ENCODE data around the gene MCC.

MCC gene

DNA sequence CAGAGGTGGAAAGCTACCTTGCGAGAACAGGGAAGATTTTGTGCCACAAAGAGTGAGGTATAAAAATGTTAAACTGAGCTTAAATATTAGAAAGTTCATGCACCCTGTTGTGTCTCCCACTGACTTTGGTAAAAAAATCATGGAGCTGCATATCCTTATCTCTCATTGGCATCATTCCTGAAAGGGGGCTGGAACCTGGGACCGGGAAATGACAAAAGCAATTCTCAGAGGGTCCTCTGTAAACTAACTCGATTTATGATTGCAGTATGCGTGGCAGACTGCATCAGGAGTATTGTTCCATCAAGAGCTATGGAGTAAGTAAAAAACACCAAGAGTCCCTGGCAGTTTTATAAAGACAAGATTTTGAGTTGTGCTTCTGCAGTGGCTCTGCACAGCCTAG is 362.9 kb downstream of the MCC start:
- DNase-seq, result no peak

DNA sequence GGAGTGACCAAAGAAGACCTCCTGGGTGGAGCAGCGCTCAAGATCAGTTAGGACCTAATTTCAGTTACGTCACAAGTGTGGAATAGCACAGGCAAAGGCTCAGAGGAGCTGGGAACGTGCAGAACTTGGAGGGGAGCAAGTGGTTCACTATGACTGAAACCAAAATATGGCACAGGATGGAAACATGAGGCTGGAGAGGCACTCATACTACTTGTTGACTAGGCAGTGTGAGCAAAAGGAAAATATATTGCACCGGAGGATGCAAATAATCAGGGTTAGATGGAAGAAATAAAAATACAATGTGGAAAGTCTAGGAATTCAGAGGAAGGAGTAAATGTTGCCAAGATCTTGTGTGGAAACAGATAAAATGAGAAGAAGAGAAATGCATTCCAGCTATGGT is 363.3 kb downstream of the MCC start:
- DNase-seq, result no peak

- no peak for DNase-seq
Measured at GRCh38 chr5:113124265-113124664, 364.0 kb downstream of the MCC start.

DNA sequence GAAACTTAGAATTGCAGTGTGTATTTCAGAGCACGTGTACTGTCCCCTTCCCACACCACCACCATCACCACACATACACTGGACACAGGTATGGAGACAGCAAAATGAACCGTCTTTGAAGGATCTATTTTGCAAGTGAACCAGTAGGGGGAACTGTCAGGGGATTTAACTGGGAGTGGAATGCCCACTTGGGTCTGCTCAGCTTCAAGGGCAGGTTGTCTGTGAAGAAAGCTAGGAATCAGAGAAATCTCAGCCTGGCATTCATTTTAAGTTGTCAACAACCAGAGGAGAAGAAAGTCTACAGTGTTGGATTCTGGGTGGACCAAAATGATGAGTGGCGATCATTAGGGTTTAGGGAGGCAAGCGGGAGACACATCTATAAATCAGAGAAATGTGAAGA is 364.6 kb downstream of the MCC start:
- DNase-seq, result no peak

DNA sequence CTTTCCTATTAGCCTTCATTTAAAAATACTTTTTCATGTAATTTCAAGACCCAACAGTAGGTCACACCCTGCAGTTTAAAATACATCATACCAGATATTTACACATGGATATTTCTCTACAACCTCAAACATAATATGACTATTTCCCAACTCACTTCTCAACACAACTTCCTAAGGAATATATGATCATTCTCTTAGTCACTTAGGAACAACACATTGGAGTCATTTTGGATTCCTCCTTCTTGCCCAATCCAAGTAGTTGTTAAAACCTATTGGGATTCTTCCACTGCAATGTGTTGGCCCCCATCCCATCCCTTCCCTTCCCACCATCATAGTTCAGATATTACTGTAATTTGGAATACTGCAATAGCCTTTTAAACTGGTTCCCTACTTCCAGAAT is 366.2 kb downstream of the MCC start:
- no peak for DNase-seq

- DNase-seq, result no peak
Measured at GRCh38 chr5:113119246-113119924, 368.9 kb downstream of the MCC start.

- DNase-seq, result no peak
Measured at GRCh38 chr5:113118765-113119164, 369.5 kb downstream of the MCC start.

DNA sequence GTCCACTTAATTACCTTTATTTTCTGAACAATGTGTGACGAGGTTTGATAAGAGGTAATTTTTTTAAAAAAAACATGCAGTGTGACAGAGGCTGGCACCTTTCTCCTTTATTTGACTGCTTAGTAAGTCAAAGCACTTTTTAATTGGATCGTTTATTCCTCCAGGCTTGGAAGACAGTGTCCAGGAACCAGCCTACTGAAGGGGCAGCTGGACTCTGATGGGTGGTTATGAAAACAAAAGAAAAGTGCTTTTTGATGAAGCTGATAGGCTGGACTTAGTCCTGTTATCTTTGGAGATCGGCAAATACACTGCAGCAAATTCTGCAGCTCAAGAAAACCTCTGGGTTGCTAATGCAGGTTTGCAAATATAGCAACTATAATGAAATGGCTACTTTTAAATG is 370.0 kb downstream of the MCC start:
- no peak for DNase-seq

- no peak for DNase-seq
Measured at GRCh38 chr5:113117543-113118115, 370.6 kb downstream of the MCC start.

DNA sequence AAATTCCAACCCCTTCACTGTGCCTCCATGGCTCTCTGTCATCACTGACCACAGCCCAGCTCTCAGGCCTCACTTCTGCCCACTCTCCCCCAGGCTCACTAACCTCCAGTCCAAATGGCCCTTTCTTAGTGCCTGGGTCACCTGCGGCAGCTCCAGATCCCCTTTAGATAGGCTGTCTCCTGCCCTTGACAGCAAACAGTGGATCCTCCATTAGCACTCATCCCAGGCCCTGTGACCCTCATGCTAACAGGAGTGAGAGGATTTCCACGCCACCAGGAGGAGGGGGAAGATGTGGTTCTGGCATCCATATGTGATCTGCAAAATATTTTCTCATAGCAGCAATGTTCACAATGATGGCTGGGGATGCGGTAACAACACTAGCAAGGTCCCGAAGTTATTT is 372.3 kb downstream of the MCC start:
- no peak for DNase-seq

DNA sequence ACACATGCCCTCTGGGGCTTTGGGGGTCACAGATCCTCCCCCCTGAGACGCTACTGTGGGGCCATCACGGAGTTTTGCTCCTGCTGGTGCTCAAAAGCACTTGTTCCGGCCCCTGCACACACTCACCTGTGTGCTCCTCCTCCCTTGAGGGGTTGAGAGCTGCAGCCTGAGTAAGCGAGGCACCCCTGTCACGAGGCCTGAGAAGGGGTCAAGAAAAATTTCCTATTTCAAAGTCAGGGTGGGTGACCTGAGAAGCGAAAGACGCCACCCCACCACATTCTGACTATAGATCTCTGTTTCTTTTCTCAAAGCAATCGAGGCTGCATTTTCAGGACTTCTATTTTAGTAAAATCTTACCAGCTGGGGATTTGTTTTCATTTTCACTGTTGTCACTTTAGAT is 373.2 kb downstream of the MCC start:
- no peak for DNase-seq

- no peak for DNase-seq
Measured at GRCh38 chr5:113114559-113114958, 373.7 kb downstream of the MCC start.

GRCh38 chr5:113112435-113112834 is 375.8 kb downstream of the MCC start:
- DNase-seq, result no peak

DNA sequence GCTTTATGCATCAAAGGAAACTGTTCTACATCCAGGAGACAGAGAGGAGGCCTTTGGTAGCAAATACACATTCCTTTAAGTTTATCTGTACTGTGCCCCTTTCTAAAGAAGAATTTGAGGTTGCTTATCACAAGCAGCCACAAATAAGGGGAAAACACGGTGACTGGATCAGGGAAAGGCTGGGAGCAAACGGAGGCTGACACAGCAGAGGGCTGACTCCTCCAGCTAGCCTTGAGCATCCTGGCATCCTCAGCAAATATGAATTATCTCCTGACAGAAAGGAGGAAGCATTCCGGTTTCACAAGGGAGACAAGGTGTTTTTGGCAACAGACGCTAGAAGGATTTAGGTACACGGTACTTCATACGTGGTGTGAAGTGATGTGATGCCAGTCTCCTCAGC is 378.1 kb downstream of the MCC start:
- no peak for DNase-seq

DNA sequence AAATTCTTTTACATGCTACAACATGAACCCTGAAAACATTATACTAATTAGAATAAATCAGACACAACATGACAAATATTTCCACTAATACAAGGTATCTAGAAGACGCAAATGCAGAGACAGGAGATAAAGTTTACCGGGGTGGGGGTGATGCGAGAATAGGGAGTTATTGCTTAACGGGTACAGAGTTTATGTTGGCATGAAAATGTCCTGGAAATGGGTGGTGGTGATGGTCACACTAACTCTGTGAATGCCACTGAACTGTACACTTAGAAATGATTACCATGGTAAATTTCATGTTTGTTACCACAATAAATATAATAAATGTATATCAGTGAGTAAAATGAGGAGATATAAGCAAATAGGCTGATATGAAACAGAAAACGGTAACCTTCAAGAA is 378.9 kb downstream of the MCC start:
- DNase-seq, result no peak

DNA sequence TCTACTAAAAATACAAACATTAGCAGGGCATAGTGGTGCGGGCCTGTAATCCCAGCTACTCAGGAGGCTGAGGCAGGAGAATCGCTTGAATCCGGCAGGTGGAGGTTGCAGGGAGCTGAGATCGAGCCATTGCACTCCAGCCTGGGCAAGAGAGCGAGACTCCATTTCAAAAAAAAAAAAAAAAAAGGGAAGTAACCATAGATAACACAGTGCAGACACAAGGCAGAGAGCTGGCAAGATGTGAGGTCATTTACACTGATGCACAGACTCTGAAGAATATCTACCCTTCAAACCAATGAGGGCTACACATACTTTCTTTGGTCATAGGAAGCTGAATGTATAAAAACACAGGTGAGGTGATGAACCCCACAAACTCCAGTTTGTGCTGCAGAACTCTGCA is 379.8 kb downstream of the MCC start:
- no peak for DNase-seq

GRCh38 chr5:113106821-113107220 is 381.4 kb downstream of the MCC start:
- DNase-seq, result no peak

- no peak for DNase-seq
Measured at GRCh38 chr5:113105693-113106280, 382.5 kb downstream of the MCC start.

DNA sequence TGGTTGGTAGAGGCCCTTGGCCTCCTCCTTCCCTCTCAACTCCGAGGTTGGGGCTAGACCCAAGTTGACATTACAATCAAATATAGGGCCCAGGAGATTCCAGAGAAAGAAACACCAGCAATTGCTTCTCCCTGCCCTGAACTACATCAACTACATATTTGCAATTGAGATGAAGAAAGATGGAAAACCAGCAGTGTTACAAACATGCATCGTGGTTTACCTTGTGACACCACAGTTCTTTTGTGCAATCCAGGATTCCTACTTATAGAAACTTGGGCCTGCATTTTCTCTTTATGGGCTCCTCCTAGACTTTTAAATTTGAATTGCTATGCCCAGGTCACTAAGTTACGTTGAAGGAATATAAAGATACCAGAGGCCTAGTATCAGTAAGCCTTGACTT is 384.9 kb downstream of the MCC start:
- DNase-seq, result no peak

DNA sequence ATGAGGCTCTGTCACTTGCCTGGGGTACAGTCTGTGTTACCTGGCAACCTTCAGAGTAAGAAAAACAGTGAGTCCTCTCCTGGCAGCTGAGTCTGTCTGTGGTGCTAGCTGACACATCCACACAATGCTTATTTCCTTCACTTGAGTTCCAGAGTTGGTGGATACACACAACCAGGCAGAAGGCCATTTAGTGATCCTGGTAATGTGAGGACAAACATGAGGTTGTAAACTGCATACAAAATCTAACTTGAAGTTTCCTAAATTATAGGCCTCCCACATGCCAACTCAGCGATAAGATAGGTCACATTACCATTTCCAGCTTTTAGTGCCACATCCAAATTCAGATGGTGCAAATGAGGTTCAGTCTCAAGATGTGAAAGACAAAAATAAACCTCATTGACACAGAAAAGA is 386.1 kb downstream of the MCC start:
- DNase-seq, result no peak

DNA sequence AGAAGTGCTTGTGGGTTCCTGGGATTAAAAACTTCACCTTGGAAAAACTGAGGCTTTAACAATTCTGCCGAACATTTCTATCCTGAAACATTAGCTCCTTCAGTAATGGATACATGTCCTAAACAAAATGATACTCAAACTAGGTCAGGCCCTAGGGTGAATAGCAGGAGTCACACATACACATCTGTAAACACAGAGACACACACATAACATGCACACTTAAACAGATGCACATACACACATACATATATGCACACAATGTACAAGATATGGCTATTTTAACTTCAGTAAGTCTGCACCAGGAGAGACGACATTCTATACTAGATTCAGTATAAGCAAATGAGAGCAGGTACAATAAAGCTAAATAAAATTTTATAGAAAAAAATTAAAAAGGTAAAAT is 387.3 kb downstream of the MCC start:
- no peak for DNase-seq

DNA sequence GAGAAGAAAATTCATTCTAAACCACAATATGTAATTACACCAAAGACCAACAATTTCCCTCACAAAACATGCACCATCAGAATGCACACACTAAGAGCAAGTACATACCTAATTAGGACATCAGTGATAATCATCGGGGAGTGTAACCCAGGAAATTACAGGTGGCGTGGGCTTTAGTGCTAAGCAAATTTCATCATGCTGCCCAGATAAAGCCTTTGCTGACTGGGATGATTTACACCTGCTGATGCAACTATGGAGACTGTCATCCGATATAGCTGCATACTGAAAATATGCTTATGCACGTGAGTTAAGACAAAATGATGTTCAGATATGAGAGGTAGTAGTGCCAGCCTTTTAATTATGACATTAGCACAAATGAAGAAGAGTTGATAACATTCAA is 388.4 kb downstream of the MCC start:
- no peak for DNase-seq

DNA sequence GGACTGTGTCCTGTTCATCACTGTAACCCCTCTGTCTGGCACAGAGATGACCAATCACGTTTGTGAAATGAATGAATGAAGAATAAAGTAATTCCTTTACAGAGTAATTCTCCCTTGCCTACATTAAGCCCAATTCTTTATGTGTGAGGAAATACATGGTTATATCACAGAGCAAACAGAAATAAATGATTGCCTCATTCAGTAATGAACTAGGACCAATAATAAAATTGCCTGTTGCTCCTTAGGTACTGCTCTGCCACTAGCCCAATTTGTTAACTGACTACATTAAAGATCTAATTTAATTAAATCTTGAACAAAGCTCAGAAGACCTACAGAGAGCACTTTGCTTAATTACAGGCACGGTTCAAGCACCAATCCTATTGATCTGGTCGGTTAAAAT is 389.9 kb downstream of the MCC start:
- no peak for DNase-seq

DNA sequence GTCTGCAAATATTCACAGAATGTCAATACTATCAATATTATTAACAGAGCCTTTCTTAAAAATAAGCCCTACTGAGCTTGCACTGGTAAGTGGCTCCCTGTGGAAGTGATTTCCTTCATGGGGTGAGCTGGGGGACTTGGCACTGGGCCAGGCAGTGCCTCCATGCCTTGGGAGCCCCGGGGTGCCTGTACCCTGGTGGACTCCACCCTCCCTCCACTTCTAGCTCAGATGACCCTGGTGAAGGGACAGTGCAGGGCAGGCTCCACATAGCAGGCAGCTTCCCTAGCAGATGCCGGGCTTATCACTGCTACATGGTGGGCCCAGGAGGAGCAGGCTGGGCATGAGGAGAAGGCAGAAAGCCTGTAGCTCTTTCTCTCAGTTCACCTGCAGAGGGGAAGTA is 392.4 kb downstream of the MCC start:
- DNase-seq, result no peak

DNA sequence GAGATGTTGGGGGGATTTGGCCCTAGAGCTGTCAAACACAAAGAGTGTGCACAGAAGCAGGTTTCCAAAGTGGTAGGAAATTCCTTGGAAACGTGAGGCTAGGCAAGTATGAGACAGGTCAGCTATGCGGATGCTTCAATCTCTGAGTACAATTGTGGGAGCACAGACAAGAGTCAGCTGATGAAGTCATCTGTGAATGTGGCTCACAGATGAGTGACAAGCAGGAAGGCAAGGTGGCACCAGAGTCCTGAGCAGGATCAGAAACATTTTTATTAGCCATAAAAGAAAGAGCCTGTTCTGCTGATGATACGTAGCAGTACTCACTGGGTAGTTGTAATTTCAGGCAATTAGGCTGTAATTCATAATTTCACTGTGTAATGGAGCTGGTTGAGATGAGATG is 394.7 kb downstream of the MCC start:
- no peak for DNase-seq

All from activated CD4-positive, alpha-beta T cell treated with anti-CD3 and anti-CD28 coated beads, Interleukin-2, amount 50 U/mL, for 4 hours (primary cell).